Epithelial cell of proximal tubule (primary cell): ENCODE data around the gene DNAH11. TPM values are rescaled to one million over a fixed set of nuclear protein-coding genes. Genes with fewer than 3 reads are reported as not detected.

Source experiments
- DNase-seq: peaks from one replicate; pipeline ENCODE4 v3.0.0-alpha.2; 2011; ENCODE audit warnings: low read depth
- H3K4me3 ChIP-seq: 2 replicates; pipeline ENCODE4 v1.5.1; 2011; ENCODE audit warnings: low read depth, mild to moderate bottlenecking, low read length
- total RNA-seq: library from RNA; depleted of rRNA; stranded (reverse); fragments of >200 nt; gene quantifications from 2 replicates; pipeline ENCODE4 v1.2.3, GENCODE V29; 2015
- TF ChIP-seq, protein P1 (sequence below): conservative IDR thresholded peaks from 2 replicates; pipeline ENCODE4 v1.5.1; 2012; ENCODE audit warnings: low read depth, mild to moderate bottlenecking, low read length

The DNAH11 gene
- total RNA-seq, 1 donor from 2014 or later, result 2.8 TPM

DNA sequence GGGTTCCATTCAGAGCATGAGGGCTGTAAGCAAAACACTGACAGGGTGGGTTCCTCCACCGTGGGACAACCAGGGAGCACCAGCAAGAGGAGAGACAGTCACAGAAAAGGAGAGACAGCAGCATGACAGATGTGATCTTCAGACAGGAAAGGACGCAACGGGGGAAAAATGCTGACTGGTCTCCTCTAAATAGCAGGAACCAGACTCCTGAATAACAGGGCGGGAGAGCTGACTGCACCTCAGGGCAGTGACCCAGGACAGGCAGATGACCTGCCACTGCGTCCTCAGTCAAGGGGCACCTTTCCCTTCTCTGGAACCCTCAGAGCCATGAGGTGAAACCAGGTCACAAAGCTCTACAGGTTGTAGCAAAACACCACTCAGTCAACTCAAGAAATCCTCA is 365.9 kb downstream of the DNAH11 start:
- no peak overlapping the region for H3K4me3 ChIP-seq
- no peak for DNase-seq
- TF ChIP-seq, protein P1, sequence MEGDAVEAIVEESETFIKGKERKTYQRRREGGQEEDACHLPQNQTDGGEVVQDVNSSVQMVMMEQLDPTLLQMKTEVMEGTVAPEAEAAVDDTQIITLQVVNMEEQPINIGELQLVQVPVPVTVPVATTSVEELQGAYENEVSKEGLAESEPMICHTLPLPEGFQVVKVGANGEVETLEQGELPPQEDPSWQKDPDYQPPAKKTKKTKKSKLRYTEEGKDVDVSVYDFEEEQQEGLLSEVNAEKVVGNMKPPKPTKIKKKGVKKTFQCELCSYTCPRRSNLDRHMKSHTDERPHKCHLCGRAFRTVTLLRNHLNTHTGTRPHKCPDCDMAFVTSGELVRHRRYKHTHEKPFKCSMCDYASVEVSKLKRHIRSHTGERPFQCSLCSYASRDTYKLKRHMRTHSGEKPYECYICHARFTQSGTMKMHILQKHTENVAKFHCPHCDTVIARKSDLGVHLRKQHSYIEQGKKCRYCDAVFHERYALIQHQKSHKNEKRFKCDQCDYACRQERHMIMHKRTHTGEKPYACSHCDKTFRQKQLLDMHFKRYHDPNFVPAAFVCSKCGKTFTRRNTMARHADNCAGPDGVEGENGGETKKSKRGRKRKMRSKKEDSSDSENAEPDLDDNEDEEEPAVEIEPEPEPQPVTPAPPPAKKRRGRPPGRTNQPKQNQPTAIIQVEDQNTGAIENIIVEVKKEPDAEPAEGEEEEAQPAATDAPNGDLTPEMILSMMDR, result no peak

DNA sequence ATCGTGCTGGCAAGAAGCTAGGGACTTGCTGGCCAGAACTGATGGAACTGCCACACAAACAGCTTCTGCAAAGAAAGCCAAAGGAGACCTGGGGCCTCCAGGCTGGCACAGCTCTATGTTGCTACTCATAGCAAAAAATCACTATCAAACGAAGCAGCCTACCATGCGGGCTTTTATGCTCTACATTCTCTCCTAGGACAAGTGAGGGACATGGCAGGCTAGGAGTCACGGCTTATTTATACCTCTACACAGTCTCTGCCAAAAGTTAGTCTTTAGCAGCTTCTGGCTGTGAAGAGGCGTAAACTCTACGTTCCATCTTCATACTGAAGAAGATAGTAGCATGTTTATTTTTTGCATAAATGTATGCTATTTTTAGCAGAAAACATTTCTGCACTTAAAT is 367.4 kb downstream of the DNAH11 start:
- no peak for DNase-seq
- TF ChIP-seq, protein P1, result no peak

DNA sequence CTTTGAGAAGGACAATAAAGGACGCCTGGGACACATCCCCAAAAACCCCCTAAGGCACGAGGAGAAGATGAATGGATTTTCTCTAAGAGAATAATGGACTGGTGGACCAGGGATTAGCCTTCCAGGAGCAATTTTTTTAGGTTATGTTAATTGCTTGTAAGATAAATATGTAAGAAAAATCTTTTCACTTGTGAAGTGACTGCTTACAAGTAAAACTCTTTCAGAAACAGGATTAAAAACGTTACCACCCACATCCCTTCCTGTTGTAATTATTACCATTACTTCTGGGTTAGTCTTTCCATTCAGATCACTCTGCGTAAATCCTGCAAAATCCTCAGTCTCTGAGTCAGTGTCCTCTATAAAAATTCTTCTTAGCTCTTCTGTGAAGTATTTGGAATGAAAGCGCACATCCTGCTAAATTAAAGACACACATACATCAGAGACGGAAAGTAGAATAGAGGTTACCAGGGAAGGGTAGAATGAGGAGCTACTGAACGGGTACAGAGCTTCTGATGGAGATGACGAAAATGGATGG is 368.6 kb downstream of the DNAH11 start:
- no peak for DNase-seq
- TF ChIP-seq, protein P1, result no peak
- H3K4me3 ChIP-seq, result no peak overlapping the region

More for the DNA sequence above, 367.4 kb downstream of the DNAH11 start:
- H3K4me3 ChIP-seq, result no peak overlapping the region

DNA sequence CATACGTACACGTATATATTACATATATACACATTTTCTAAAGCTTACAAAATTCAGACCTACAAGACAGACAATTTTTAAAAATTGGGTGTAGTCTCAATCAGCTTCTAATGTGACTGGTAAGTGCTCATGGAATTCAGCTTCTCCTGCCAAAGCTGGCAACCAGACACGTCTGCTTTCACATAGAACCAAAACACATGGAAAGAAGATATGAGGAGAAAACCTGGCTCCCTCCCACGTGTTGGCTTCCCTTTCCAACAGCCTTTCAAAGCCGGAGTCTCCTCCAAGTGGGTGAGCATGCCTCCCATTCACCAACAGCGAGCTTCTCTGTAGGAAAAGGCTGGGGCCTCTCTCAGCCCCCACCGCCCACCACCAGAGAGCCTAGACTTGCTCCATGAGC is 369.5 kb downstream of the DNAH11 start:
- no peak for DNase-seq
- TF ChIP-seq, protein P1, result no peak
- no peak overlapping the region for H3K4me3 ChIP-seq

DNA sequence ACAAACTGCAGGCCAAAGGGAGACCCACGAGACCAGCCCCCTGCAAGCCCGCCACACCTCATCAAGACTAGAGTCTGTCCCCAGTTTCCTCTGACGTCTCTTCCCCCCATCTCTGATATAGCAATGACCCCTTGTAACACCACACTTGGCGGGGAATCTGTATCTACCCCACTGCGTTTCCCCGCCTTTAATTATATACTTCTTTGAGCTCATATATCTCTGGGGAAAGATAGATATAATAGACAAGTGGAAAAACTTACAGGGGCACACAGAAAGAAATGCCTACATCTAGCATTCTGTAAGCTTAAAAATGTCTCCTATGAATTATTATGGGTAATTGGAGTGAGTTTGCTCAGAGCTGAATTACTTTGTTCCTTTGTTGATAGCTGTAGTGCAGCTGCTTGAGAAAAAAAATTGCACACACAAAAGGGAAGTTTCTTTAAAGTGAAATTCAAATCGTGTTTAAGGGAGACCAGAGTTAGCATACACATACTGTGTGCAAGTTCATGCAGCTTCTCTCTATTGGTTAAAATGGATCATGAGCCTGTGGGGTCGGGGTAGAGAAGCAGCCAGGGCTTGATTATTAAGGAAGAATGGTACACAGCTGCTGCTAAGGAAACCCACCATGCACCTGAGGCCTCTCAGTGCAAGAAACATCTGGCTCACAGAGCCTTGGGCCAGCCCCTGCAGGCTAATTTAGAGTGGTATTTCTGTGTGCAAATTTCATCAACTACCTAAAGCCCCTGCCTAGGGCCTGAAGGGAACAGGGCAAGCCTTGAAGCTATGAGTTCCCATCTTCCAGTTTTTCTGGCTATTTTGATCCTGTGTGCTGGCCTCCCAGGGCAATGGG is 370.3 kb downstream of the DNAH11 start:
- DNase-seq, result no peak
- TF ChIP-seq, protein P1, result no peak
- H3K4me3 ChIP-seq, result no peak overlapping the region

DNA sequence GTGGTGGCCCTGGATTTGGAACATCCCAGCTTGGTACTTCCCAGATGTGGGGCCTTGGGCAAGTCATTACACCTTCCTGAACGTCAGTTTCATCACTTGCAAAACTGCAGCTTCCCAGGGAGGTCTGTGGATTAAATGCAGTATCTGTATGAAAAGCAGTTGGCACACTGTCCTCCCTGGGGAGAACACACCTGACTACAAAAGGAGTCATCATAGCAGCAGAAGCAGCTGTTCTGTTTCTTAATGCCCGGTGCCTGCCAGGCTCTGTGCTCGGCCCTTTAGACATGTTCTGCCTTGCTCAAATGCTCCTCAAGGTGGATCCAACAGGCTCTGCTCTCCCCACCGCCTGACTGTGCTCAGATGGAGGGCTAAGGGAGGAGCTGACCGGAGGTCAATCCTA is 371.8 kb downstream of the DNAH11 start:
- TF ChIP-seq, protein P1, result no peak
- no peak overlapping the region for H3K4me3 ChIP-seq
- DNase-seq, result no peak
